Measurements from ENCODE around the gene SRGAP2C.
"Not testable (repeated sequence)": the region's sequence is repeated elsewhere in the genome, so short reads cannot be mapped to it uniquely, and the experiment has no call there.

The SRGAP2C gene

GRCh38 chr1:121184290-121185127 lies at the start of gene SRGAP2C, which contains the start of gene FAM72B:
Gene SRGAP2C (plus strand): TSS chr1:121184975. CDS start chr1:121187447, 2,472 bp downstream.
Gene FAM72B (minus strand): TSS chr1:121184340. CDS start chr1:121183489, 851 bp downstream.
- peak; percentile 100 for DNase-seq (ENCODE audit: low spot score)

GRCh38 chr1:121140393-121140792 lies 44.4 kb upstream of the SRGAP2C start:
- not testable (repeated sequence) for DNase-seq (ENCODE audit: low spot score)

GRCh38 chr1:121148489-121149190 lies 36.1 kb upstream of the SRGAP2C start:
- DNase-seq (ENCODE audit: low spot score): not testable (repeated sequence)

- not testable (repeated sequence) for DNase-seq (ENCODE audit: low spot score)
Measured at GRCh38 chr1:121151294-121151693, 33.5 kb upstream of the SRGAP2C start.

GRCh38 chr1:121152788-121153187 lies 32.0 kb upstream of the SRGAP2C start:
- not testable (repeated sequence) for DNase-seq (ENCODE audit: low spot score)

GRCh38 chr1:121154811-121155210 lies 30.0 kb upstream of the SRGAP2C start:
- not testable (repeated sequence) for DNase-seq (ENCODE audit: low spot score)

- DNase-seq (ENCODE audit: low spot score): peak; percentile 9
Measured at GRCh38 chr1:121155671-121156358, 29.0 kb upstream of the SRGAP2C start.

GRCh38 chr1:121156958-121157603 lies 27.7 kb upstream of the SRGAP2C start:
- DNase-seq (ENCODE audit: low spot score): not testable (repeated sequence)

GRCh38 chr1:121157609-121158008 lies 27.2 kb upstream of the SRGAP2C start:
- DNase-seq (ENCODE audit: low spot score): not testable (repeated sequence)

- DNase-seq (ENCODE audit: low spot score): not testable (repeated sequence)
Measured at GRCh38 chr1:121160118-121160517, 24.7 kb upstream of the SRGAP2C start.

- DNase-seq (ENCODE audit: low spot score): not testable (repeated sequence)
Measured at GRCh38 chr1:121161199-121161901, 23.4 kb upstream of the SRGAP2C start.

GRCh38 chr1:121163850-121164757 lies 20.7 kb upstream of the SRGAP2C start:
- peak; percentile 60 for DNase-seq (ENCODE audit: low spot score)

GRCh38 chr1:121165296-121165695 lies 19.5 kb upstream of the SRGAP2C start:
- peak; percentile 0 for DNase-seq (ENCODE audit: low spot score)

- DNase-seq (ENCODE audit: low spot score): not testable (repeated sequence)
Measured at GRCh38 chr1:121167225-121167738, 17.5 kb upstream of the SRGAP2C start.

GRCh38 chr1:121168152-121168668 lies 16.6 kb upstream of the SRGAP2C start:
- not testable (repeated sequence) for DNase-seq (ENCODE audit: low spot score)

GRCh38 chr1:121176649-121177048 lies 8.1 kb upstream of the SRGAP2C start:
- not testable (repeated sequence) for DNase-seq (ENCODE audit: low spot score)

GRCh38 chr1:121178197-121178596 lies 6.6 kb upstream of the SRGAP2C start:
- not testable (repeated sequence) for DNase-seq (ENCODE audit: low spot score)

GRCh38 chr1:121183867-121184266 lies 908 bp upstream of the SRGAP2C start:
- DNase-seq (ENCODE audit: low spot score): peak; percentile 2

- DNase-seq (ENCODE audit: low spot score): not testable (repeated sequence)
Measured at GRCh38 chr1:121185140-121185708, 449 bp downstream of the SRGAP2C start.

All from kidney tubule cell (primary cell).